Measurements from ENCODE around the gene PKM.

The PKM gene

DNA sequence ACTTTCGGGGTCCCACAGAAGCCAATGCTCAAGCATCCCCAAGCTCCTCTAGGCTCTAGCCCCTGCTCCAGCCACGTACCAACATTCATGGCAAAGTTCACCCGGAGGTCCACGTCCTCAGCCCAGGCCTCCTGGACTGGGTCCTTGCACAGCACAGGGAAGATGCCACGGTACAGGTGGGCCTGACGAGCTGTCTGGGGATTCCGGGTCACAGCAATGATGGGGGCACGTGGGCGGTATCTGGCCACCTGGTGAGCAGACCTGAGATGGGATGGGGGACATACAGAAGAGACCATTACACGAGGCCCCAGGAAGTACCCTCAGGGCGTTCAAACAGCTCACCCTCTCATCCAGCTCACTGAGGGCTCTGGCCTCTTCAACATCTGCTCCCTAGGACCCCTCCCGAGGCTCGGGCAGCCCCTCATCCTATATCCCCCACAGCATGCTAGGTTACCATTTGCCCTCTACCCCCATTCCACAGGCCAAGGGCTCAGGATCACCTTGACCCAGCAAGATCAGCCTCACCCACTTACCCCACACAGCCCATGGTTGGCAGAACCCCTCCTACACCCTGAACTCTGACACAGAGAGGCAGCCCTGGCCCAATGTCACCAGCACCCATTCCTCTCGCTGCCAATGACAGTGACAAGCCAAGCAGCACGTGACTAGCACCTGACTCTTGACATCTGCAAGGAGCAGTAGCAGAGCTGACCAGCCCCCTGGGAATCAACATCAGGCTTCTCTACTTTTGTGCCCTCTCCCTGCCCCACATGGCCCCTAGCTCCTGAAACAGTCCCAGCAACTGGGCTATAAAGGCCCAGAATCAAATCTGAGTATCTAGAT, 30.4 kb downstream of the PKM start:
- DNase-seq (ENCODE audit: low spot score): no peak

DNA sequence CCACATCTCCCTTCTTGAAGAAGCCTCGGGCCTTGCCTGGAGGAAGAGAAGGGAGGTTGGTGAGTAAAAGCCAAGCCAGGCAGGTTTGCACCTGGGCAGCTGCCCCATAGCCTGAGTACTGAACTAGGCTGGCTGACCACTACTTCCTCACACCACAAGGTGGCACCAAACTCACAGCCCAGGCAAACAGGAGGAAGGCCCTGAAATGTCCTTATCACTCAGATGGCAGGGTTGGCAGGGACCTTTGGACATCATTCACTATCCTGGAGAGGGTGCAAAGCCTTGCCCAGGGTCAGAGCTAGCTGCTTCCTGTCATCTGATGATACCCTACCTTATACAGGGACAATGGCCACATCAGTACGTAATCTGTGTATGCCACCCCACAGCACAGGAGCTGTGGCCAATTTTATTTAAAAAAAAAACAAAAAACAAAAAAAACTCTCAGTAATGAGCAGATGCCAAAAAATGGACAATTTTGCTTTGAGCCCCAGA, 31.2 kb downstream of the PKM start:
- DNase-seq (ENCODE audit: low spot score): peak; percentile 75

DNA sequence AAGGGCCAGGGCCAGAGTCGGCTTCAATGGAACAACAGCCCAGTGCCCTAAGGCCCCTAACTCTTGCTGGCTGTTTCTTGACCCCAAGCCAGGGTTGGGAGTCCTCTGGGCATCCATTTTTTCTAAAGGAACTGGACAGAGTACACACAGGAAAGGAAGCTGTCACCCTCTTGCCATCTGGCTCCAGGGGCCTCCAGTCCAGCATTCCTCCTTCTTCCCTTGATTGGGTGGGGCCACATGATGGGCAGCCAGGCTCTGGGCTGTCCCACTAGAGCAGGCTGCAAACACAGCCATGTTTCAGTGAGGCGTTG, 31.8 kb downstream of the PKM start:
- no peak for DNase-seq (ENCODE audit: low spot score)

DNA sequence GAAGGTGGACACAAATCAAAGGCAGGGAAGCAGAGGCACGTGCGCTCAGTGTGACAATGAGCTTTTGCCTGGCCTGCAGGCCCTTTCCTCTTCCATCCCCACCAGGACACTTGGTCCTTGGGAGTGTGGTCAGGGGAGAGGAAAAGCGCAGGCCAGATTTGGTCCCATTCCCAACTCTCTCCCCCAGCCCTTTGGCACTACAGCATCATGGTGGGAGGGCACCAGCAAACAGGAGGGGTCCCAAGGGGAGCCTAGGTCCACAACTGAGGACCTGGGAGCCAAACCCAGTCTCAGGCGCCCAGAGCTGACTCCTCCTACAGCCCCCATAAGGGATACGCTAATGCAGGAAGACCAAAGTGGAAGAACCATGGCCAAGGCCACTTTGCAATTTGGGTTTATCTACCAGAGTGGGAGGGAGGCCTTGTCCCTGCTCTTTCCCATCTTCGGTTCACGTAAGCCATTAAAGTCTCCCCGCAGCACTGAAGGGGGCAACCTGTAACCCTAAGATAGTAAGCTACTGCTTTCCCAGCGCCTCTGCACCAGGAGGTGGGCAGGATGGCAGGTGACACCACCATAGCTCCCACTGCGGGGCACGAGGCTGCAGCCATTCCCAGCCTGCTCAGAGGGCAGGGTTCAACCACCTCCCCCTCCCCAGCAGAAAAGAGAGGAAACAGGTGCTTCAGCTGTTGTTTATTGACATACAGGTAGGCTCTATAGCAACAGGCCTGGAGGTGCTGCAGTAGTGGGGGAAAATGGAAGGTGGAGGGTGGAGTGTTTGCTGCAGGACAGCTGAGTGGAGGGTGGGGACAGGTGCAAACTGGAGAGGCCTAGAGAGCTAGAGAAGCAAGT, 32.4 kb downstream of the PKM start:
- DNase-seq (ENCODE audit: low spot score): no peak

DNA sequence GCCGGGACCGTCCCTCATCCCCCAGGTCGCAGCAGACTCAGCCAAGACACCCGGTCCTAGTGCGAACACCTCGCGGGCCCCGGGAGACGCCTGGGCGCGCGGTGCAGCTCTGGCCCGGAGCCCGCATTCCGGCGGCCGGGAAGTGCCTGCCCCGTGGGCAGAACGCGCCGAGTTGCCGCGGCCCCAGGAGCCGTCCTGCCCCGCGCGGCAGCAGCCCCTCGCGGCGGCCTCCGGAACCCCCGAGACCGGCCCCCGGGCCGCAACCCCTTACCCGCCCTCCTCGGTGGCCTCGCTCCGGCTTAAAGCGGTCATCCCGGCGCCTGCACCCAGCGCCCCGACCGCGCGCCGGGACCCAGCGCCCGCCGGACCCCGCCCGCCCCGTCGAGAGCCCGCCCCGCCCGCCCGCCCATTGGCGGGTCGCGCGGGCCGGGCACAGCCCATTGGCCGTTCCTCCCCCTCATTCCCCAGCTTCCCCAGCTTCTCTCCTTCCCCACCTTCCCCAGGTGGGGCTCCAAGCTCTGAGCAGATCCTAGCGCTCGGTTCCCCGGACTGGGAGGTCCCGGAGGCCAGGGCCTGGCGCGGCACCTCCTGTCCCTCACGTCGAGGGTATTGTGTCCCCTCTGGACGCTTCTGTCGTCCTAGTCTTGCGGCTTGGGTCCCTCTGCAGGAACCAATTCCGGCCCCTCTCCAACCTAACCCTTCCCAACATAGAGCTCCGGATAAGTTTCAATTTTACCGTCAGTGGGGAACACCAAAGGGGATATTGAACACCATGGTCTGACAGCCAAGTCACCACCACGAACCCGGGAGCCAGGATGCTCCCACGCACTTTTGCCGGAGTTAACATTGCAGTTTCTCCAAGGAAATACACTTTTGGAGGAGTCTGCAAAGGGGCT, 33.3 kb downstream of the PKM start, which contains the start of gene GRAMD2A:
Gene GRAMD2A, minus strand, starts transcription at position 328 of the 896 bp plus-strand sequence.
- DNase-seq (ENCODE audit: low spot score): peak; percentile 78

DNA sequence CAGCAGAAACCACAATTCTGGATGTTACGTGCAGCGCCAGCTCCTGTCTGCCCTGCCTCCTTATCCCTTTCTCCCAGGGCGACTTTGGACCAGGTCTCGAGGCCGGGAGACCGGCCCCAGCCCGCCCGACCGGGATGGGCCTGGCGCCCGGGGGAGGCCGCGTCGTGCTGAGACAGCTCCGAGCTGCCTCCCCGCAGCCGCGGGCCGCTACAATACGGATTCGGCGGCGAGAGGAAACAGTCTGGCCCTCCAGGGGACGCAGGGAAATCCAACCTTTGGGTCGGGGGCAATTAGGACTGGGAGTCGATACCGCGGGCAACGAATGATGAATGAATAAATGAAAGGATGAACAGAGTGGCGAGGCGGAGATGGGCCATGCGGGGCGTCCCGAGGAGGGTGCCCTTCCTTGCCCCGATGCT, 33.9 kb downstream of the PKM start:
- DNase-seq (ENCODE audit: low spot score): no peak

DNA sequence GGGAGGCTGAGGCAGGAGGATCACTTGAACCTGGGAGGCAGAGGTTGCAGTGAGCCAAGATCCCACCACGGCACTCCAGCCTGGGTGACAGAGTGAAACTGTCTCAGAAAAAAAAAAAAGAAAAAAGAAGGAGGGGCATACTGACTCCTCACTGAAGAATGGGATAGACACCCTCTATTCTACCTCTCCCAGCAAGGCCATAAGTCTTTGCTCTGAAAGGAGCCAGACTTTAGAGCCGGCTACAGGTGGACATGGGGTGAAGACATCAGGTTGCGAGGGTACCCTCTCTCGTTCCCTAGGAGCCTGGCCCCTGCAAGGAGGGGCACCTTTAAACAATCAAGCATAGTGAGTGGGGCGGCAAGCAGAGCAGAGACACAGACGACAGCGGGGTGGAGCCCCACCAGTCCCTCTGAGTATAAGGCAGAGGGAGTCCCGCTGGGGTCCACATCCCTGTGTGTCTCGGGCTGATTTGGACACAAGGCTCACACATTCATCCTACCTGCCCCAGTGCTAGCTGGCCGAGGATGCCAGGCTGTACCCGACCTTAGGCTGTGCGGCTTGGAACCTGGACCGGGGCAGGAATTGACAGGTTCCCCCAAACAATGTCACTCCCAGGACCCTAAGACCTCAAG, 34.5 kb downstream of the PKM start:
- no peak for DNase-seq (ENCODE audit: low spot score)

DNA sequence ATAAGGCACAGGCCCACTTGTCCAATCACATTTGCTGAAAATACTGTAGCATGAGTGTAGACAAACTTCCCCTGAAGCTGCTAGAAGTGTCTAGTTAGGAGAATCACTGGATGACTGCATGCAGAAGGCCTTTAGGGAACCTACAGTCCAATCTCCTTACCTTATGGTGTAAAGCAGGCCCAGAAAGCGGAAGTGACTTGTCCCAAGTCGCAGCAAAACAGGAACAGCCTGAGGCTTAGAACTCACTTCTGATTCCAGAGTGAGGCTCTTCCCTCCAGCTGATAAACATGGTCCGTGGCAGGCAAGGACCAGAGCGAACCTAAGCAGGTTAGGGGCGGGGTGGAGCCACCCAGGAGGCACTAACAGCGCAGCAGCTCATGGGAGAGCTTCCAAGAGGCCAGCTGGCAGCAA, 35.9 kb downstream of the PKM start:
- no peak for DNase-seq (ENCODE audit: low spot score)

DNA sequence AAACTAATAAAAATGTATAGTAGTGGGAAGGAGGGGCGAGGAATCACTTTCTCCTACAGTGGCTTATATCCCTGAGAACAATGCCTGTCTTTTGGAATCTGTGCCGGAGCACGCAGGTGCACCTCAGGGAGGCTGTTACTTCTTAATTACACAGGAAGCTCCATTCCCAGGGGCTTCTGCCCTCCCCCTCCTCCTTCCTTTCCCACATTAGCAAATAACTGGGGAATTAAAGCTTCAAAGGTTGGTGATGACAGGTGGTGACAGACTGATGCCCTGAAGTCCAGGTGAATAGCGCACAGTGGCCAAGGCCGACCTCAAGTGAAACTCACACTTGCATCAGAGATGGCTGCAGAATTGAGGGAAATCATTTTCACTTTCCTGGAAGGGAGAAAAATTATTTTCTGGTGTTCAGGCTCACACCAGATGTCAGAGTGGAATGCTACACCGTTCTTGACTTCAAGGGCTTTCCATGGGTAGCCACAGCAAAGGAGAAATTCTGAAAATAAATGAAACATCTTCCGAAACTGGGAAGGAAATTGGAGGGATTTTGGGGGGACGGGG, 37.1 kb downstream of the PKM start:
- DNase-seq (ENCODE audit: low spot score): peak; percentile 27

DNA sequence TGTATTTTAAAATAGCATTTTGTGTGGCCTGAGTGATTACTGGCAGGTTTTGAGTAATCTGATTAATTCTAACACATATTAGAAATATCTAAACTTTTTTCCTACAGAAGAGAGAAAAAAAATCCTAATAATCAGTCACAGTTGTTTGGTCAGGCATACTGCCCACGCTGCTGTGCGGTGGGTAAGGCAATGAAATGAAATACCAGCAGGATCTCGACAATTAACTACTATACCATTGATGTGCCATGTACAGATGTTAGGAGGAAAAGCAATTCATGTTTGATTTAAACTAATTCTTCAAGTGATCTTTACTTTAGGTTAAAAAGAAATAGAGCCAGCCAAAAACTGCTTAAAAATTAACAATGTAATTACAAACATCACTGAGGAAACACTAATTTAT, 38.6 kb downstream of the PKM start:
- peak; percentile 4 for DNase-seq (ENCODE audit: low spot score)

DNA sequence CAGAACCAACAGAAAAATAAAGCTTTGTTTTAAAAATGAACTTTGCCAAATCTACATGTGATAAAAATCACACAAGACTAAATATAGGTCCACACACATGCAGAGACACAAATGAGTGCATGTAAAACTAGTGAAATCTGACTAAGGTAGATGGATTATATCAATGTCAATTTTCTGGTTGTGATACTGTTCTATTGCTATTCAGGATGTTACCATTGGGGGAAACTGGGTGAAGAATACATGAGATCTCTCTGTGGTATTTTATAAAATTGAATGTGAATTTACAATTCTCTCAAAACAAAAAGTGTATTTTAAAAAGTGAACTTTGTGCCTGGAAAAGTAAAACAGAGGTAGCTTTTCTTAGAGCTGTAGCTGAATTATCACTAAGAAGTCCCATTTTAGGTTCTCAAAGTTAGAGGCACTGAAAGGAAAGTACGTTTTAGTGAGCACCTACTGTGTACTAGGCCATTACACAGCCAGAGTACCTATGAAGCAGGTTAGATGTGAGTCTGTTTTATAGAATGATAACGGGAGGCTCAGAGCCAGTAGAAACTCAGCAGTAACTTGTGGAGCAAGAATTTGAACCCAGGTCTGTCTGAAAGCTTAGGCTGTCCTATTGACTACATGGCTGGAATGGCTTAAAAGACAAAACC, 41.6 kb downstream of the PKM start:
- DNase-seq (ENCODE audit: low spot score): no peak

DNA sequence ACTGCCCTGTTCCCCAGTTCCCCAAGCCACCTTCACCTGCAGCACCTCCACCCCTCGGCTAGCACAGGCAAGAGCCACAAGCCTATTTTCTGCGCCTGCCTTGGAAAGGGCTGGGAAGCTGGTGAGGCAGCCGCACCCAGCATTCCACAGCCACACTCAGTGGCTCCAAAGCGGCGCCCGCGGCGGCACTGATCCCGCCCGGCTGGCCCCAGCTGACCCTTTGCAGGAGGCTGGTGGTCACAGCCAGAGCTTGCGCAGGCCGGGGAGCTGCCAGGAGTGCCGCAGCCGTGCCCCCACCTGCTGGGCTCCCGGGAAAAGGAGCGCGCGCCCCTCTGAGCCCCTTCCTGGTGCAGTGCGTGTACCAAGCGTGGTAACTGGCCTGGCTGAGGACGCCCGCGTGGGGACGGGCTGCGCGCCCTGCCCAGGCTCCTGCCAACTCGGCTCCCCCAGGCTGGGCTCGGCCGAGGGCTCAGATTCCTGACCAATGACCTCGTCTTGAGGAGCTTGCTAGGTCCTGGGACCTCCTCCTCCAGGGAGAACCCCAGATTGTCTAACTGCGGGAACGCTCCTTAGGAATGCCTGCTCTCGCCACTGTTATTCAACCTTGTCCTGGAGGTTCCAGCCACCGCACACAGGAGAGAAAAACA, 46.7 kb downstream of the PKM start:
- peak; percentile 83 for DNase-seq (ENCODE audit: low spot score)

DNA sequence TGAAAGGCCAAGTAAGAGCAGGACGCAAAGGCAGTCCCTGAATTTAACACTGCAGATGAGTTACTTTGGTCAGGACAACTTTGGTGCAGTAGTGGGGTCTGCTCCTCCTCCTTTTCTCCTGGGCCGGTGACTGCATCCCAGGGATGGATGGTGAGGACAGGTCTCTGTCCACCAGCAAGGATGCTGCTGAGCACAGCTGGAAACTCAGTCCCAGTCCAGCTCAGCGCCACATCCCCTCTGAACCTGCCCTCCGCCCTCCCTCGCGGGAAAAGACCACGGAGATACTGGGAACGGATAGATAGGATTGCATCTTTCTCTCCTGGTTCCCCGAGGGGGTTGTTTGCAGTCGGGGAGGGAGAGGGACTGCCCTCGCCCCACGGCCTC, 47.2 kb downstream of the PKM start:
- DNase-seq (ENCODE audit: low spot score): no peak

DNA sequence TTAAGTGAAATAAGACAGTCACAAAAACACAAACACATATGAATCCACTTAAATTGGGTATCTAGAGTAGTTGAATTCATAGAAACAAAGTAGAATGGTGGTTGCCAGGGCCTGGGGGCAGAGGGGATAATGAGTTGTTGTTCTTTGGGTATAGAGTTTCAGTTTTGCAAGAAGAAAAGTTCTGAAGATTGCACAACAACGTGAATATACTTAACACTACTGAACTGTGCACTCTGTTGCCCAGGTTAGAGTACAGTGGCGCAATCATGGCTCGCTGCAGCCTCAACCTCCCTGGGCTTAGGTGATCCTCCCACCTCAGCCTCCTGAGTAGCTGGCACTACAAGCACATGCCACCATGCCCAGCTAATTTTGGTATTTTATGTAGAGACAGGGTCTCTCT, 48.3 kb downstream of the PKM start:
- peak; percentile 35 for DNase-seq (ENCODE audit: low spot score)

DNA sequence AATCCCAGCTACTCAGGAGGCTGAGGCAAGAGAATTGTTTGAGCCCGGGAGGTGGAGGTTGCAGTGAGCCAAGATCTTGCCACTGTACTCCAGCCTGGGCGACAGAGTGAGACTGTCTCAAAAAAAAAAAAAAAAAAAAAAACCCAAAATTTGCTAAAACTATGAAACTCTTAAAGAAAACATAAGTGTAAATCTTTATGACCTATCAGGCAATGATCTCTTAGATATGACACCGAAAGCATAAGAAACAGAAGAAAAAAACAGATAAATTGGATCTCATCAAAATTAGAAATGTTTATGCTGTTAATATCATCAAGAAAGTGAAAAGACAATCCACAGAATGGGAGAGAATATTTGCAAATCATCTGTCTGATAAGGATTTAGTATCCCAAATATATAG, 48.7 kb downstream of the PKM start:
- no peak for DNase-seq (ENCODE audit: low spot score)

DNA sequence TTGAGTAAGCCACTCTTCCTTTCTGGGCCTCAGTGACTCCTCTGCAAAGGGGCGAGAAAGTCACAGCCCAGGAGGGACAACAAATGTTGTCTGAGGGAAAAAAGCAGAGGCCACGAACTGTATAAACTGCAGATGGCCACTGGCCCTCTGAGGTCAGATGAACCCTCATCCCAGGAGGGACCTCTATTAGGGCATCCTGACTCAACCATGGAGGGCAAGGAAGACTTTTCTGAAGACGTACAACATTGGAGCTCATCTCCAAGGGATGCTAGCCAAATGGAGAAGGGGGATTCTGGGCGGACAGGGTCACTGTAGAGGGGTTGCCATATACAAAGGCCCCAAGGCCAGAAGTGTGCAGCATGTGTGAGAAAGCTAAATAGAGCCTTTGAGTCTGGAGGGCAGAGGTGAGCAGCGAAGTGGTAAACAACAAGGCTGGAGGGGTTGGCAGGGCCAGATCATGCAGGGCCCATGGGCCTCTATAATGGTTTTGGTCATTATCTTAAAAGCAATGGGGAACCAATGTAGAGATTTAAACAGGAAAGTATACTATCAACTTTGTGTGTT, 50.1 kb downstream of the PKM start:
- DNase-seq (ENCODE audit: low spot score): no peak

DNA sequence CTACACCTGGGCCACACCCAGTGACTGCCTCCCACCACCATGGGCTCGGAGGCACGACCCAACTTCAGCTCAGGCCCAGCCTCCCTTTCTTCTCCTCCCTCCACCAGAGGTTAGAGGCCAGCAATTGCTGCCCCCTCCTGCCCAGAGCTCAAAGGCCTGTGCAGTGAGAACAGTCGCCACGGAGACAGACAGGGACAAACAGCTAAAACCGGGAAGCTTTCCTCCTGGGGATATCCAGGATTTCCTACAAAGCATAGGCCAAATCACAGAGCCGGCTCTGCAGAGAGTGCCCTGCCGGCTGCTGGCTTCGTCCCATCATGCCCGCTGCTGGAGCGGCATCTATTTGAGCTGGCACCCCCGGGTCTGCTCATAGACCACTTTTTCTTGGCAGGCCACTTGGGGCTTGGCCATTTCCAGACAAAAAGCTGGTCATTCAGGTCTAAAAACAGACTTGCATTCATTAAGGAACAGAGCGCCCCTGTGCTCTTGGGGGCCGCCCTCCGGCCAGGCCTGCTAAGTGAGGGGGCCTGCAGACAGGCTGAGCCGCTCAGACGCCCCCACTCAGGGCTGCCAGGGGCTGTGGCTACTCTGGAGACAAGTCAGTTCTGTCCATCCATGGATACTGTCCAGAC, 50.9 kb downstream of the PKM start:
- peak; percentile 72 for DNase-seq (ENCODE audit: low spot score)

DNA sequence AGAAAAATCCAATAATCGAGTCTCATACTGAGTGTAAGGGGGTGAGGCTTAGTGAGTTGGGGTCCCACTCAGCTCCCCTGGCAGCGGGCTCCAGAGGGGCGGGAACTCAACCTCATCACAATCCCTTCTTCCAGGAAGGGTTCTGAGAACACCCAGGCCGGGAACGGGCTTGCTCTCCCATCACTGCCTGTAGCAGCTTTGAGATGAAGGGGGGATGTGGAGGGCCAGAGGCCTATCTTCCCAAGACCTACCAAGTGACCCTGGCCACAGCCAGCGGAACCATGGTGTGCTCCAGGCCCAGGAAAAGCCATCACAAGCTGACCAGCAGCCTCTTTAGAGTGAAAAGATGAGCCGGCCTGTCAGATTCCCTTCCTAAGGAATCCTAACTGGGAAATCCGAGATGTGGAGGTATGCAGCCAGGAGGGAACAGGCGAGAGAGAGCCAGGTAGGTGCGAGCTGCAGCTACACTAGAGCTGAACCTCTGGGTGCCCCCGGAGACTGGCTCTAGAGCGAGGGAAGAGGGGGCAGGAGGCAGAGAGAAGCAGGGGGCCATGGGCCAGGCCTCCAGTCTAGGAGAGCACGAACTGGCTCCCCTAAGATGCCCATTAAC, 51.9 kb downstream of the PKM start:
- peak; percentile 44 for DNase-seq (ENCODE audit: low spot score)

DNA sequence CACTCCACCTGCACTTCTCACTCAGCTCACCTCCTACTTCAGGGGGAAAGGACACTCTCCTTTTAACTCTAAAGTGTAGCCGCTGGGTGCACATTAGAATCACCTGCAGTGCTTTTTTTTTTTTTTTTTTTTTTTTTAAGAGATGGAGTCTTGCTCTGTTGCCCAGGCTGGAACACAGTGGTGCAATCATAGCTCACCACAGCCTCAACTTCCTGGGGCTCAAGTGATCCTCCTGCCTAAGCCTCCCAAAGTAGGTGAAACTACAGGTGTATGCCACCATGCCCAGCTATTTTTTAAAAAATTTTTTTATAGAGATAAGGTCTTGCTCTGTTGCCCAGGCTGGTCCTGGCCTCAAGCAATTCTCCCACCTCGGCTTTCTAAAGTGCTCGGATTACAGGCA, 54.2 kb downstream of the PKM start:
- peak; percentile 31 for DNase-seq (ENCODE audit: low spot score)
